GM23338 (cell line): ENCODE results near the gene B3GALT5.

Source experiments
- CREB1 ChIP-seq: fragments of 250-450 bp; sonication (Bioruptor Pico); IDR thresholded peaks from 2 replicates; pipeline ENCODE4 v1.5.0; 2020; ENCODE audit warnings: low read depth, mild to moderate bottlenecking, moderate library complexity
- ETS1 ChIP-seq: IDR thresholded peaks from 2 replicates; pipeline ENCODE4 v1.6.1; 2016; ENCODE audit warnings: antibody characterized with exemption
- EZH2 ChIP-seq: fragments of 200-600 bp; sonication (generic); IDR thresholded peaks from one replicate; pipeline ENCODE4 v1.8.0; 2017; ENCODE audit warnings: antibody characterized with exemption, mild to moderate bottlenecking, low read depth; ENCODE audit not compliant: unreplicated experiment
- JUNB ChIP-seq: IDR thresholded peaks from one replicate; pipeline ENCODE4 v1.6.1; 2016; ENCODE audit warnings: antibody characterized with exemption; ENCODE audit not compliant: unreplicated experiment
- POLR2AphosphoS5 ChIP-seq: IDR thresholded peaks from 2 replicates; pipeline ENCODE4 v1.6.1; 2016; ENCODE audit warnings: antibody characterized with exemption, low read depth
- ZNF114 ChIP-seq: fragments of 250-450 bp; sonication (Bioruptor Pico); IDR thresholded peaks from 2 replicates; pipeline ENCODE4 v1.5.0; 2020; ENCODE audit warnings: mild to moderate bottlenecking, moderate library complexity
- ZNF331 ChIP-seq: fragments of 250-450 bp; sonication (Bioruptor Pico); IDR thresholded peaks from 2 replicates; pipeline ENCODE4 v1.5.0; 2020; ENCODE audit warnings: low read depth, mild to moderate bottlenecking, moderate library complexity
- TF ChIP-seq, protein P1 (sequence below), 2 experiments: fragments of 200-600 bp in 1 of 2; sonication (generic) in 1 of 2; conservative IDR thresholded peaks; 2 replicates each; pipeline versions ENCODE4 v1.5.1 to v1.6.1; 2016 to 2017; ENCODE audit warnings: antibody characterized with exemption in 2 of 2, low read depth in 2 of 2, mild to moderate bottlenecking in 2 of 2, moderate library complexity in 1 of 2

DNA sequence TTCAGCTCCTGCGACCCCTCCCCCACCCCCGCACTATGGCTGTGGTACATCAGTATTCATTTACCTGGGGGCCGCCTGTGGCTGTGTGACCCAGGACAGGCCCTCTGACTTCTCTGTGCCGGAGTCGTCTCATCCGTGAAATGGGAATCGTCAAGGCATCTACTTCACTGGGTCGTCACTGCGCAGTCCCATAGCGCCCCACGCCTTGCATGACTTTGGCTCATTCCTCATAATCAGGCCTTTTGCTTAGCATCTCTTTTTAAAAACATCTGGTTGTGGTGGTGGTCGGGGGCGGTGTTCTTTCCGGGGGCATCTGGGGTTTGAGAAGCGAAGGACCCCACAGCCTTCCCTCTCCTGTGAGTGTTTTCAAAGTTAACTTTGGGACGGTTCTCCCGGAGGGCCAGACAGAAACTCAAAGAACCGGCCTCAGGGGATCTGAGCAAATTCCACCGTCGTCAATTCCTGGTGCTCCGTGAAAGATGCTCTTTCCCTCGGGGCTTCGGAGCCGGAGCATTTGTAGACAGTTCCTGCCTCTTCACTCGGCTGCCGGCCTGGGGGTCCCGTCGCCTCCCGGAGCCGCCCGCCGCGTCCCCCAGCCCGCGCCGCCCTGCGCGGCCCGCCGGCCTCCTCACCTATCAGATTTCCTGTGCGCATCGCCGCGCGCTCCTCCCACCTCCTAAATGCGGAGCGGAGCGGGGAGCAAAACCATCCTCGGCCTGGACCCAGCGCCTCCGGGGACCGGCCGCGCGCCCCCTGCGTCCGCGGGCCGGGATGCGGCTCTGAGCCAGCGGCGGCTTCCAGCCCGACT is at the start of gene B3GALT5:
- TF ChIP-seq, protein P1, sequence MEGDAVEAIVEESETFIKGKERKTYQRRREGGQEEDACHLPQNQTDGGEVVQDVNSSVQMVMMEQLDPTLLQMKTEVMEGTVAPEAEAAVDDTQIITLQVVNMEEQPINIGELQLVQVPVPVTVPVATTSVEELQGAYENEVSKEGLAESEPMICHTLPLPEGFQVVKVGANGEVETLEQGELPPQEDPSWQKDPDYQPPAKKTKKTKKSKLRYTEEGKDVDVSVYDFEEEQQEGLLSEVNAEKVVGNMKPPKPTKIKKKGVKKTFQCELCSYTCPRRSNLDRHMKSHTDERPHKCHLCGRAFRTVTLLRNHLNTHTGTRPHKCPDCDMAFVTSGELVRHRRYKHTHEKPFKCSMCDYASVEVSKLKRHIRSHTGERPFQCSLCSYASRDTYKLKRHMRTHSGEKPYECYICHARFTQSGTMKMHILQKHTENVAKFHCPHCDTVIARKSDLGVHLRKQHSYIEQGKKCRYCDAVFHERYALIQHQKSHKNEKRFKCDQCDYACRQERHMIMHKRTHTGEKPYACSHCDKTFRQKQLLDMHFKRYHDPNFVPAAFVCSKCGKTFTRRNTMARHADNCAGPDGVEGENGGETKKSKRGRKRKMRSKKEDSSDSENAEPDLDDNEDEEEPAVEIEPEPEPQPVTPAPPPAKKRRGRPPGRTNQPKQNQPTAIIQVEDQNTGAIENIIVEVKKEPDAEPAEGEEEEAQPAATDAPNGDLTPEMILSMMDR (conservative IDR thresholded peaks at IDR 0.05; ENCODE audit: low read depth in 2 of 2) = peak in 1 of 2 experiments; percentile 12; a peak in 2 of 4 replicates
- TF ChIP-seq JUNB = peak; percentile 95
- no peak for TF ChIP-seq EZH2
- TF ChIP-seq POLR2AphosphoS5 = peak; percentile 62; the same call in 1 of the 2 replicates
- TF ChIP-seq CREB1 (CRISPR knock-in tag) = no peak
- TF ChIP-seq ZNF331 (CRISPR knock-in tag) = no peak
- no peak for TF ChIP-seq ZNF114 (CRISPR knock-in tag)
- no peak for TF ChIP-seq ETS1
